NOMO-1 (cell line): ENCODE data around the gene TBC1D1.
"Not testable (repeated sequence)": the region's sequence is repeated elsewhere in the genome, so short reads cannot be mapped to it uniquely, and the experiment has no call there.

Experiments
- DNase-seq, 2 experiments: peaks; one replicate each; lab custom pipeline; 2025; ENCODE audit not compliant: unreplicated experiment in 2 of 2; lab: John Stamatoyannopoulos, UW

The TBC1D1 gene

DNA sequence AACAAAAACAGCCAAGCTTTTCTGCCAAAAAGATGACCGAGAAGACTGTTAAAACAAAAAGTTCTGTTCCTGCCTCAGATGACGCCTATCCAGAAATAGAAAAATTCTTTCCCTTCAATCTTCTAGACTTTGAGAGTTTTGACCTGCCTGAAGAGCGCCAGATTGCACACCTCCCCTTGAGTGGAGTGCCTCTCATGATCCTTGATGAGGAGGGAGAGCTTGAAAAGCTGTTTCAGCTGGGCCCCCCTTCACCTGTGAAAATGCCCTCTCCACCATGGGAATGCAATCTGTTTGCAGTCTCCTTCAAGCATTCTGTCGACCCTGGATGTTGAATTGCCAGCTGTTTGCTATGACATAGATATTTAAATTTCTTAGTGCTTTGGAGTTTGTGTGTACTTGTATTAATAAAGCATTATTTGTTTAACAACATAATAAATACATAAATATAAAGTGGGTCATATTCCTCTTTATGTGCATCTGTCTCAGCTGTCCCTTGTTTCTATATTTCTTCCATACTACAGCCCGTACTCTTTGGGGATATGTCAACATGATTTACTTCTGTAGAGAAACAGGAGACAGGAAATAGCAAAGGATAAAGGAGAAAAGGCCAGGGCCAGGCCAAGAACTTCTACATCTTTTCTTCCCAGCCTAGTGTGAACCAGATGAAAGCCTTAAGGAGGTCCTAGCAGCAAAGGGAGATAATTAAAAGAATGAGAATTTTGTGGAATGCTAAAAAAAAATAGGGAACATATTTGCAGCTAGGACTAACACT, 70.0 kb downstream of the TBC1D1 start:
- no peak for DNase-seq

DNA sequence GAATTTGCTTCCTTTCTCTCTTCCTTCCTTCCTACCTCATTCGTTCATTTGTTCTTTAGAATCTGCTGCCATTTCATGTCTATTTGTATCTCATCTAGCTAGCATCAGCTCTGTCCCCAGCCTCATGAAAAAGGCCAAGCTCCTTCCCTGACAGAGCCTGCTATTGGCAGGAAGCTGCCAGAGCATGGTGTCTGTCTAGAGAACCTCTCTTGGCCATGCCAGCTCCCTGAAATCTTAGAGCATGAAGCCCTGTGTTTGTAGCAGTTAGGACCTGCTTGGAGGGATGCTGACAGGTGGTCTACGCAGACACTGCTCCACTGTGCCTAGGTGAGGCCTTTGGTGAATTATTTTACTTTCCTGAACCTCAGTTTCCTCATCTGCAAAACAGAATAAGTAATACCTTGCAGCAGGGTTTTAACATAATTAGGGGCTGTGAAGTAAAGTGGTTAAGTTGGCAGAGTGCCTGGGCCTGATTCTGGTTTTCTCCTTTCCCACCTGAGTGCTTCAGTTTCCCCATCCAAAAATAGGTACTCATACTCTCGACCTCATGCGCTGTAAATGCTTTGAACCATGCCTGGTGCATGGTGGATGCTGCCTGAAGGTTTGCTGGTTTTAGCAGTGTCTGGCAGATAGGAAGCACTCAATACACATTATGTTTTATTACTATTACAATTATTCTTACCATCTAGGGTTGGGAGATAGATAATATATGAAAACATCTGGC, 74.0 kb downstream of the TBC1D1 start:
- DNase-seq: no peak

DNA sequence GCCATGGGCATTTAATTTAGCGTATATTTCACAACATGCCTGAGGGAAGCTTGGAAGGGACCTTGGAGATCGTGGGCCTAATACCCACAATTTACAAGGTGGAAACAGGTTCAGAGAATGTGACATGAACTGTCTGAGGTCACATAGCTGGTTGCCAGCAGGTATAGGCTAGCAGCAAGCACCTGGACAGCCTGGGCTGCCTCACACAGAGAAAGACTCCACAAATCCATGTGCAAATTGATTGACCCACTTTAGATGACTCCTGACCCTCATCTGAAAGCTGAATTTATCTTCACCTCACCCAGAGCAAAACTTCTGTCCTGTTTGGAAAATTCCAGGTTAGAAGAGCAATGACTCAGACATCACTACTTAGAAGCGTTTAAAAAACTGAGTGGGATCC, 75.2 kb downstream of the TBC1D1 start:
- DNase-seq: no peak

DNA sequence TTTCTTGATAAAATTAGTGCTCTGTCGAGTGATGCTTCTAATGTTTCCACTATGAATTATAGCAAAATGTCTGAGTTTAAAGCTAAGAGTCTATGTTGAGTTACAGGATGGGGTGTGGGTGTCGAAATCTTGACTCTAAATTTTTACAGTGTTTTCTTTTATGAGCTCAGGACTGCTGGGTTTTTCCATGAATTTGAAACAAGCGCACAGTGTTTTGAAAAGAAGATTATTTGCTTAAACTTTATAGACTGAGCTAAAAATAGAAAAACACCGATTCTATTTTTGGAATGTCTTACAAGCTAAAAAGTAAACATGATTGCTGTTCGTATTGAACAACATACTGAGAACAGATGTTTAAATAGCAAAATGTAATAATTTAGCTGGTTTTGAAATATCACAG, 76.9 kb downstream of the TBC1D1 start:
- DNase-seq: peak in 1 of 2 experiments; percentile 10

DNA sequence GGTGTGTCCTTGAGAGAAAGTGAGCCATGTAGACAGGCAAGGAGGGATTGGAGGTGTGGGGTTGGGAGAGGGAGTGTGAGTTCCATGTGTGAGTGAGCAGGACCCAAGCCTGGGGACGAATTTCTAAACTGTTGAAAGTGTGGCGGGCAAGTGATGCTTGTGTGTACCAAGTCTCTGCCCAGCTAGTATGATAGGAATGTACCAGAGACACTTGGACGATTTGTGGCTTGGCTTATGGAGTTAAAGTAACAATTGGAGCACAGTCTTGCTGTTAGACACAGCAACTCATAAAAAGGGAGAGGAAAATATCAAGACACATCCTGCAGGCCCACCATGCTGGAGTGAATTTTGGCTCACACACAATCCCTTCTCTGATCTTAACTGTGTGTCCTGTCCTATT, 77.9 kb downstream of the TBC1D1 start:
- no peak for DNase-seq

DNA sequence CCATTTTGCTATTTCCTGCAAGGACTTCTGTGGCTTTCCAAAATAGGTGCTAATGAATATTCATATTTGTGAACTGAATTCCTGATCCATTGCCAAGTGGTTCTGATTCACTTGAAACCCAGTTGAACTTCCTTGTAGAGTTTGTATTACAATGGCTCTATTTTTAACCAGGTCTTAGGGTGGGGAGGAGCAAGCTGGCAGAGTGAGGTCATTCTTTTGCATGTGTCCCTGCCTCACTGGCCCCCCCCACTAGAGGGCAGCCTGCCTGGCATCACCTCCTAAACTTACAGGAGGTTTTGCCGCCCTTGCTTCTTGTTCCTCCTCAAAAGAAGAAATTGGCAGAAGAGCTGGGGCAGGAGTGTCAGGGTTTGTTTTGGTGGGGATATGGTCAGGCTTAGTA, 79.8 kb downstream of the TBC1D1 start:
- DNase-seq: peak in 1 of 2 experiments; percentile 35

DNA sequence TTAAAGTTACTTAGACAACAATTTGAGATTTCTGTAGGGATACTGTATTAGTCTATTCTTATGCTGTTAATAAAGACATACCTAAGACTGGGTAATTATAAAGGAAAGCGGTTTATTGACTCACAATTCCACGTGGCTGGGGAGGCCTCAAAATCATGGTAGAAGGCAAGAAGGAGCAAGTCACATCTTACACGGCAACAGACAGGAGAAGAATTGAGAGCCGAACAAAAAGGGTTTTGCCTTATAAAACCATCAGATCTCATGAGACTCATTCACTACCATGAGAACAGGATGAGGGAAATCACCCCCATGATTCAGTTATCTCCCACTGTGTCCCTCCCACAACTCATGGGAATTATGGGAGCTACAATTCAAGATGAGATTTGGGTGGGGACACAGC, 80.3 kb downstream of the TBC1D1 start:
- no peak for DNase-seq

DNA sequence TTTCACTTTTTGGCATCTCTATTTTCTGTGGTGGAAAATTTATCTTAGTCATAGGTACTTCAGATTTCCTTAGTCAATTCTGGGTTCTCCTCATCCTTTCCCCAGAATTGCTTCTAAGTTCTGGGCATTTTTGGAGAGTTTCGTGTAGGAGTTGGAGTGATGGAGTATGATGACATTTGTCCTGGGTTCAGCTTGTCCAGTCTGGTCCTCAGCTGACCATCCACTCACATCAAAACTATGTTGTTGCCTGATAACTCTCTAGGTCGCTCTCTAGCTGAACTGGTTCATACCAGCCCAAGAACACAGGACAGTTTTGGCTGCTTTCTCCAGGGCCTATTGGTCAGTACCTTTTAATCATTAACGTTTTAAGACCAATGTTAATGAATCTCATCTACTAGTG, 82.6 kb downstream of the TBC1D1 start:
- no peak for DNase-seq

DNA sequence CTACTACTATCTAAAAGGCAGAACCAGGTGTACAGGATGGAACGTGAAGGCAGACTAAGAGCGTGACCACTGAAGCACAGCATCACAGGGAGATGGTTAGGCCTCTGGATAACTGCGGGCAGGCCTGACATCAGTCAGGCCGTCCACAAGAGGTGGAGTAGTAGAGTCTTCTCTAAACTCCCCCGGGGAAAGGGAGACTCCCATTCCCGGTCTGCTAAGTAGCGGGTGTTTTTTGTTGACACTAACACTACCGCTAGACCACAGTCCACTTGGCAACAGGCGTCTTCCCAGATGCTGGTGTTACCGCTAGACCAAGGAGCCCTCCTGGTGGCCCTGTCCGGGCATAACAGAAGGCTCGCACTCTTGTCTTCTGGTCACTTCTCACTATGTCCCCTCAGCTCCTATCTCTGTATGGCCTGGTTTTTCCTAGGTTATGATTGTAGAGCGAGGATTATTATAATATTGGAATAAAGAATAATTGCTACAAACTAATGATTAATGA, 84.5 kb downstream of the TBC1D1 start:
- DNase-seq: not testable (repeated sequence)

DNA sequence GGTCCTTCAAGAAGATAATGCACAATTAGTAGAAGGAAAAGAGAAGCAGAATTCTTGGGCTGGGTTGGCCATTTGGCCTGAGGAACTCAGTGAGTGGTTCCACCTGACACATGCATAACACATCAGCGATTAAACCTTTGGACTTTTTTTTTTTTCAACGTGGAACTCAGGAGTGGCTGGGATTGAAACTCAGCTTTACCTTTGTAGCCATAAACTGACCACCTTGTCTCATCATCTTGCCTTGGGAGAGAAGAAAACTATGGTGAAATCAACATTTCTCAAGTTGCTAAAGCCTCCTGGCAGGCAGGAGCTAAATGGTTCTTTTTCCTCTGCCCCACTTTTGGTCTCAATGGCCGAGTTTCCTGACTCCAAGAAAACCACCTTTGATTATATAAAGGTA, 85.6 kb downstream of the TBC1D1 start:
- peak in 1 of 2 experiments; percentile 27 for DNase-seq

DNA sequence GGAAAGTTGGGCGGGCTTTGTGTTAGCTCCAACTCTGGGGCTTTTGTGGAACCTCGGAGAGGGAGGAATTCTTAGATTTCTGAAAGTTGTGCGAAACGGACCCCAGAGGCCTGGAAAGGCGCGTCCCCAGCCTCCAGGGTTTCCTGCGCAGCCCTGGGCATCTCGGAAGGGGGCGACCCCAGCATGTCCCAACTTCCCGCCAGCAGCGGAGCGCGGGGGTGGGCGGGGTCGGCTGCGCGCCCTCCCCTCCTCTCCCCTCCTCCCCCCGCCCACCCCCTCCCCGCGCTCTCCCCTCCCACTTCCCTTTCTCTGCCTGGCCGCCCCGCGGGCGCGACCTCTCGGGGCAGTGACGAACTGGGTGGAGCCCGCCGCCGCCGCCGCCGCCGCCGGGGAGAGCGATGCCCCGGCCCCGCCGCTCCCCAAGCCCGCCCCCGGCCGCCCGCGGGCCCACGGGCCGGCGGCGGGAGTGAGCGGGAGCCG, 86.1 kb downstream of the TBC1D1 start:
- DNase-seq: peak; percentile 70 to 91

DNA sequence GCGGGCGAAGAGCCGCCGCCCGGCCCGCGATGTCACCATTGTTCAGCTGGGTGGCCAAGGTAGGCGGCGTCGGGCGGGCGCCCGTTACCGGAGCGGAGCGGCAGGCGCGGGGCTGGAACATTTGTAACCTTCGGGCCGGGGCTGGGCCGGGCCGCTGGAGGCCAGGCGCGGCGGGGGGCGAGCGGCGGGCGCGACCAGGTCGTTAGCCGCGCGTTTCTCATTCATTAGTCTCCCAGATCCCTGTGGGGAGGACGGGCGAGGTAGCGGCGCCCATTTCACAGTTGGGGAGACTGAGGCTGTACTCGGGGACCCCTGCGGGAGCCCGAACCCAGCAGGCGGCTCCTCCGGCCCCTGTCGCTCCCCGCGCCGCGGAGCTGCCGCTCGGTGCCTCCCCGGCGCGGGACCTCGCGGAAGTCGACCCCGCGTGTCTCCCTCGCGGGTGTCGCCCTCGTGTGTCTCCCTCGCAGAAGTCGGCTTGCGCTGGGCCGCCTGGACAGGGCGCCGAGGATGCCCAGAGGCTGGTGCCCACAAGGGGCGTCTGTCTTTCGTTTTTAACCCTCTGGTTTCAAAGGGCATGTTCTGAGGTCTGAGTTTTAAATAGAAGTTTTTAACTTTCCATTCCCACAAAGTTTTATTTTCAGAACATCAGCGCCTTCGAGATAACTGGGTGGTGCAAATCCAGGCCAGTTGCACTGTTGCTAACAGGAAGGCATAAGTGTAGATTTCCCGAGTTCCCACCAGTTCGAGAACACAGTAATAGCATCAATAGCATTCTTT, 86.8 kb downstream of the TBC1D1 start:
- peak; percentile 72 to 75 for DNase-seq

DNA sequence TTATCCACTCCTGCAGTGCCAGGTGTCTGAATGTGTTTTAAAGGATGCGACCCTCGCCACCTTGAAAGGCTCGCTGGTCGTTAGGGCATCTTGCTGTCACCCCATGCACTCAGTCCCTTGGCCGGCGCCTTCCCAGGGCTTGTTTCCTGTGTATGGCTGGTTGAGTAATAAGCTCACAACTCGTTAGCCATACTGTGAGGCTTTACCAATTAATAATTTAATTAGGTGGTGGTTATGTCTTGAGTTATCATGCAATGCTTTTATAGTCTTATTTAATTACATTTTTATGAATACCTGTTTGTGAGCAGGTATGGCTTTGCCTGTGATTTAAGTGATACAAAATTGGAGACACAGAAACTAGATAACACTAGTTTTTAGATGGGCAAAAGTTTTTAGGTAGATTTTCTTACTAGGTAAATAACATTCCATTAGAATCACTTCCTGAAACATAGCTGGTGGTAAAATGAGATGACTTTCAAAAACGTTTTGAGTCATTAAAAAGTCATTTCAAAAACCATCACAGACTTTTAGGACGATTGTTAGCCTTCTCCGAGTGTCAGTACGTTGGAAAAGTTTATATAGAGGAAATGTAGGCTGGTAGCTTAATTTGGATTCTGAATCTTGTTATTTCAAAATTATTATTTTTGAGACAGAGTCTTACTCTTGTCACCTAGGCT, 87.5 kb downstream of the TBC1D1 start:
- DNase-seq: peak; percentile 40 to 48

DNA sequence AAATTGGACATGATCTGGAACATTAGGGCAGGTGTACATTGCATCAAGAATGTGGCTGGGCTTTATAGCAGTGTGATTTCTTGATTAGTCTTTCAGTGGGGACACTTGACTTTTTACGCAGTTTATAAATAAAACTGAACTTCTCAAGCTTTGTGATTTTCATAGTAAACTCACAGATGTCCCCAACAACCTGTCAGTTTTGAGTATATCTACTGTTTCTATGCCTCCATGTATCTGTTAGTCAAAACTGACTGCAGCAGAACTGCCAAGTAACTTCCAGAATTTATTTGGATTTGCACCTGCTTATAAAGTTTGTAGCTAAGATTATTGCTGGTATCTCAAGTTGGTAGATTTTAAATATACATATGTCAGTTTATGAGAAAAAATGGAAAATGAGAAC, 89.4 kb downstream of the TBC1D1 start:
- no peak for DNase-seq

DNA sequence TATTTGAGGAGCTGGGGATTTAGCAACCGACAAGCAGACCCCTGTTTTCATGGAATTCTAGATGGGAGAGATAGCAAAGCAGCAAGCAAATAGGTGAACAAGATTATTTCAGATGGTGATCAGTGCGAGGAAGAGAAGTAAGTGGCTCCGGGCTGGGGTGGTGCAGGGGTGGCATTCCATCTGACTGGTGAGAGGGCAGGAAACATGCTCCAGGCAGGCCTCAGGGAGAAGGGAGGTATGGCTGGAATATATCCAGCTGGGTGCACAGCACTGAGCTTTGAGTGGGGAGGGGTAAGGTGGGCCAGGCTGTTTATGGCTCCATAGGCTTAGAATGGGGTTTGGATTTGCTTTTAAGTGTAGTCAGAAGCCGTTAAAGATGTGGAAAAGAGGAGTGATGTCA, 90.5 kb downstream of the TBC1D1 start:
- no peak for DNase-seq

DNA sequence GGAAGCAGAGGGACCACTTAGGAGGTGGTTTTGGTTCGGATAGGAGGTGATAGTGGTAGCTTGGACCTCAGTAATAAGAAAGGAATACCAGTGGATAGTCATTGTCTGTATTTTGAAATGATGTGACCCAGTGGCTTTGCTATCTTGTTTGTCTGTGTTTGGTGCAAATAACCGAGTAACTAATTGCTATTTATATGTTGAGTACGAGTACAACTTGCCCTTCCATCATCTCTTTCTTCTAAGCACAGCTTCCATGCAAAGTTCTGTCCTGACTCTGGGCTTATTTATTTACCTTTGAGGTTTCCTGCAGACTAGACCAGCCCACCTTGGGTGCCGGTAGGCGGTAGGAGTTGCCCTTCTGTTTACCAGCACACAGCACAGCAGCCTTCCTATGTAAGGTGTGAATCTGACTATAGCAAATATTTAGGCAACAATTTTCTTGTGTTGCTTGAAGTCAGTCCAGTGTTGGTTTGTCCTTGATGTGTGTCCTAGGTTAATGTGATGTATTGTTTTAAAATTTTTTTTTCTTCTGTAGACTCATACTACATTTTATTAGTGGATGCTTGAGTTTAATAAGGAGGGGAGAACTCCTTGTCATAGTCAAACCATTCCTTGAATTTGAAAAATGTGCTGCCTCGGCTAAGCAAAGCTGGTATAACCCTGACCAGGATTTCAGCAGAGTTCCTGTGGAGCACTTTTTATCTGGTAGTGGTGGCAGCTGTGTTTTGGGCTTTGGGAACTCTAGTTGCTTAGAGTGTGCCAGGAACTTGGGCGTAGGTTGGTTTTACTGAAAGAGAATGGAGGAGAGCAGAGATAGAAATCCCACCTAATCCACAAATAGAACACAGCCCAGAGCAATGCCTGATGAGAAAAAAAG, 91.2 kb downstream of the TBC1D1 start:
- DNase-seq: no peak

DNA sequence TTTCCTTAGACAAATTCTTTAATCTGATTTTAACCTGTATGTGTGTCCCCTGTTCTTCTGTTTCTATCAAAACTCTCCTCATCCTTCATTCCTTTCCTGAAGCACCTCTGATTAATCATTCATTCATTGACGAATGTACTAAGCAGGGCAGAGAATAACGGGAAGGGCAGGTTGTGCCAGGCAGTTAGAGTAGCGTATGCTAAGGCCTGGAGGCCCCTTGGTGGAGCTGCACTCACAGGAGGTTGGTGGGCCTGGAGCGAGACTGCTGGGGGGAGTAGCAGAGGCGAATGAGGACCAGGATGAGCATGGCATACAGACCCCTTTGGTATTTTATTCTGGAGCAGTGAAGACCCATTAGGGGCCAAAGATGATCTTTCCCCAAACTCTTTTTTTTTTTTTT, 91.9 kb downstream of the TBC1D1 start:
- DNase-seq: no peak

DNA sequence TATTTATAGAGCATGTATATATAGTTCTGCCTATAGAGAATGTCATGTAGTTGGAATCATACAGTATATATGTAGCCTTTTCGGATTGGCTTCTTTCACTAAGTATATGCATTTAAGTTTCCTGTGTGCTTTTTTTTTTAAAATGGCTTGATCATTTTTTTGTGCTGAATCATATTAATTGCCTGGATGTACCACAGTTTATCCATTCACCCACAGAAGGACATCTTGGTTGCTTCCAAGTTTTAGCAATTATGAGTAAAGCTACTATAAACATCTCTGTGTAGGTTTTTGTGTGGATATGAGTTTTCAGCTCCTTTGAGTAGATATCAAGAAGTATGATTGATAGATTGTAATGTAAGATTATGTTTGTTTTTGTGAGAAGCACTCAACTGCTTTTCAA, 93.1 kb downstream of the TBC1D1 start:
- no peak for DNase-seq

DNA sequence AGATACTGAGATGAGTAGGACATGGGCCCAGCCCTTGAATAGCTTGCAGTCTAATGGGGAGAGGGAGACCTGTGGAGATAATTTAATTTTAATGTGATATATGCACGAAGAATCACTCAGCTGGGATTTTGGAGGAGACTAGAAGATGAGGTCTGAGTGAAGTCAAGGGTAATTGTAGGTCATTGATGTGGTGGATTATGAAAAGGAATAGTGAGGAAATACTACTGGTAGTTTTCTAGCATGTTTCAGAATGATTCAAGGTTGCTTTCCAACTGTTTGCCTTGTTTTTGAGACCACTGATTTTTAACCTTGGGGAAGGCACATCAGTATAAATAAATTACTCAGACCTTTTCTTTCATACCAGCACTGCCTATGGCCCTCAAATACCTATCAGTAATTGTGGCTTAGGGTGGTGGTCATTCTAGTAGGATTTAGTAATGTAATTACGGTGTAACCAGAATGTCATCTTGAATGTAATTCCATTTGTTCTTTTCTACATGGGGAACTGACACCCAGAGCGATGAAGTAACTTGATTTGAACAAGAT, 94.9 kb downstream of the TBC1D1 start:
- DNase-seq: peak in 1 of 2 experiments; percentile 44
